HG02759 (cell line): ENCODE data around the gene SLC41A2.
"Not testable (repeated sequence)": the region's sequence is repeated elsewhere in the genome, so short reads cannot be mapped to it uniquely, and the experiment has no call there.

ENCODE experiments used
- ATAC-seq: cut with Tn5 transposase; IDR thresholded peaks from one replicate; pipeline ENCODE4 v1.9.1; 2021; ENCODE audit warnings: mild to moderate bottlenecking, moderate library complexity; ENCODE audit not compliant: unreplicated experiment

SLC41A2 gene, protein sequence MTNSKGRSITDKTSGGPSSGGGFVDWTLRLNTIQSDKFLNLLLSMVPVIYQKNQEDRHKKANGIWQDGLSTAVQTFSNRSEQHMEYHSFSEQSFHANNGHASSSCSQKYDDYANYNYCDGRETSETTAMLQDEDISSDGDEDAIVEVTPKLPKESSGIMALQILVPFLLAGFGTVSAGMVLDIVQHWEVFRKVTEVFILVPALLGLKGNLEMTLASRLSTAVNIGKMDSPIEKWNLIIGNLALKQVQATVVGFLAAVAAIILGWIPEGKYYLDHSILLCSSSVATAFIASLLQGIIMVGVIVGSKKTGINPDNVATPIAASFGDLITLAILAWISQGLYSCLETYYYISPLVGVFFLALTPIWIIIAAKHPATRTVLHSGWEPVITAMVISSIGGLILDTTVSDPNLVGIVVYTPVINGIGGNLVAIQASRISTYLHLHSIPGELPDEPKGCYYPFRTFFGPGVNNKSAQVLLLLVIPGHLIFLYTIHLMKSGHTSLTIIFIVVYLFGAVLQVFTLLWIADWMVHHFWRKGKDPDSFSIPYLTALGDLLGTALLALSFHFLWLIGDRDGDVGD

DNA sequence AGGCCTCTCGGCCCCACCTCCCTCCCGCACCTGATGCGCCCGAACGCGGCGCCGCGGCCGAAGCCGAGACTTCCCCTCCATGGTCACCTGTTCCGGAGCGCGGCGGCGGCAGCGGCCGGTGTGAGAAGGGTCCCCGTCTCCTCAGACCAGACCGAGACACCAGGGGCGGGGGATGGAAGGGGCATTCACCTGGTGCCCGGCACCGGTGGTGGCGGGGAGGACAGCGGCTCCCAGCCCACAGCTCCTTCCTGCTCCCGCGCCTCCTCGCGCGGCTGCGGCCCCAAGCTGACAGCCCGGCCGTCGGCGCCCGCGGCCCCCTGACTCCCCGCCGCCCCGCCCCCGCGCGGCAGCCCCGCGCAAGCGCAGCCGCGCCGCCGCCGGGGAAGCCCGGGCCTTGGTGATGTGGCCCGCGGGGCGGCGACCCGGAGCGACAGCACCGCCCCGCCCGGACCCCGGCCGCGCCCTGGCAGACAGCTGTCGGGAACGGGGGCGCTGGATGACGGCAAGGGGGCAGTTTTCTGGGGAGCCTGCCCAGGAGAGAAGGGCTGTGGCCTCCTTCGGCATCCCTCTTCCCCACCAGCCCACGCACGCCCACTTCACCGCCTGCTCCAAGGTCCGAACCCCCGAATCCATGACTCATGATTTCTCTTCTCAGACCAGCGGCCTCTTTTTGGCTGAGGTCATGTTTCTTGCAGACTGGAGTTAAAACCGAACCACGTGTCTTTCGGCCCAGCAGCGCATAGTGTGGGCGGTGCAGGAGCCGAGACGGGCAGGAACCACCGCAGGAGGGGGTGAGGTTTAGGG is at the start of gene SLC41A2:
Gene SLC41A2 (minus strand): TSS at position 290 of the 804 bp plus-strand sequence. CDS start 29,763 bp downstream, outside the sequence.
- peak; percentile 86 for ATAC-seq

DNA sequence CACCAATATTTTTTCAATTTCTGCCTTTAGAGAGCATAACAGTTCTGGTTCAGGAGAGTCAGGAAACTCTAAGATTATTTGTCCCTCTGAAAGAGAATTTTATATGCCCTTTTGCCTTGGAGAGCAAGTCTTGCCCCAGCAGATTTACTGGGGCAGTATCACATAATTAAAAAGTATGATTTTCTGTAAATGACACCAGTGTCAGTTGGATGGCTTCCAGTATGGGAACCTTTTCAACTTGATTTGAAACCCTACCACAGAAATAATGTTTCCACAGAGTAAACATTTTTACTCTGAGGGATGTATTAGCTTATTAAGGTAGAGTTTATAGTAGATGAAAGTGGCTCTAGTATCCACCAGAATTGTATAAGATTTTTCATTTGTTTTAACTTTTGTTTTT is 43.4 kb upstream of the SLC41A2 start:
- no peak for ATAC-seq

DNA sequence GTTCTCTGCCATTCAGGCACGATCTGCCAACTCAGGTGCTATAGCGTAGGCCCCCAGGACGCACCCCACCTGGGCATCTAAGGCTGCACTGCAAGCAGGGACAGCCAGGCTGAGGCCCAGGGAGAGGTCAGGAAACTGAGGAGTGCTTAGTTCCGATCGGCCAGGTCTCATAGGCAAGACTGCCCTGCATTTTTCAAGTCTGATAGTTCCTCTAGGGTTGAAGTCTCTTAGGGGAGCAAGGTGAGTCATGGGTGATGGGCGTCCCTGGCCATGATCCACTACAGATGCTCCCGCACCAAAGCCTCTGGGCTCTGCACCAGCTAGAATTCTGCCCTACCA is 41.2 kb upstream of the SLC41A2 start:
- ATAC-seq, result no peak

GRCh38 chr12:104998423-104999346 is 40.6 kb upstream of the SLC41A2 start:
- ATAC-seq, result no peak

DNA sequence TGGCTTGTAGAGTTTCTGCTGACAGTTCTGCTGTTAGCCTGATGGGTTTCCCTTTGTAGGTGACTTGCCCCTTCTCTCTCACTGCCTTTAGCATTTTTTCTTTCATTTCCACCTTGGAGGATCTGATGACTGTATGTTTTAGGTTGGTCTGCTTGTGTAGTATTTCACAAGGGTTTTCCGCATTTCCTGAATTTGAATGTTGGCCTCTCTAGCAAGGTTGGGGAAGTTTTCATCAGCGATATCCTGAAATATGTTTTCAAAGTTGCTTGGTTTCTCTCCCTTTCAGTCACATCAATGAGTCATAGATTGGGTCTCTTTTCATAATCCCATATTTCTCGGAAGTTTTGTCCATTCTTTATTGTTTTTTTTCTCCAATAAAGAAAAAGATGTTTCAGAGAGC is 39.5 kb upstream of the SLC41A2 start:
- no peak for ATAC-seq

- no peak for ATAC-seq
Observed at GRCh38 chr12:104994336-104994735, 36.2 kb upstream of the SLC41A2 start.

DNA sequence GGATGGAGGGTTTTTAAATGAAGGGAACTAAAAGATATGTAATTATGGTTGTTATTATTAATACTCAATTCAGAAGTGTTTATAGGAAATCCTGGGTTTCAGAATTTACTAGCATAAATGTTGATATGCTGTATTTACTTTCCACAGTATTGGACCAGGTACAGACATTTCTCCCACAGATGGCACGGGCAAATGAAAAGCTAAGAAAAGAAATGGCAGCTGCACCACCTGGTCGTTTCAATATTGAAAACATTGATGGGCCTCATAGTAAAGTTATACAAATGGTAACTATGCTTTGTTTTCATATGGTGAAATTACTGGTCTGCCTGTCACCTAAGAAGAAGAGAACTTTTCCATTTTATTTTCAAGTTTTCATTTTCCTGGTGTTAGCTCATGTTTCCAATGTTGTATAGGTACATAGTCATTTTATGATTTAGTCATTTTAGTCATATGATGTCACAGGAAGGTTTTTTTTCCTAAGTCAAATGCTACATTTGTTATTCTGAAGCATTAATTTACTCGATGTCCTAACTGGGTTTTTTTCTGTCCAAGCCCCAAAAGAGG is 33.6 kb upstream of the SLC41A2 start:
- no peak for ATAC-seq

GRCh38 chr12:104990950-104991349 is 32.9 kb upstream of the SLC41A2 start:
- no peak for ATAC-seq

DNA sequence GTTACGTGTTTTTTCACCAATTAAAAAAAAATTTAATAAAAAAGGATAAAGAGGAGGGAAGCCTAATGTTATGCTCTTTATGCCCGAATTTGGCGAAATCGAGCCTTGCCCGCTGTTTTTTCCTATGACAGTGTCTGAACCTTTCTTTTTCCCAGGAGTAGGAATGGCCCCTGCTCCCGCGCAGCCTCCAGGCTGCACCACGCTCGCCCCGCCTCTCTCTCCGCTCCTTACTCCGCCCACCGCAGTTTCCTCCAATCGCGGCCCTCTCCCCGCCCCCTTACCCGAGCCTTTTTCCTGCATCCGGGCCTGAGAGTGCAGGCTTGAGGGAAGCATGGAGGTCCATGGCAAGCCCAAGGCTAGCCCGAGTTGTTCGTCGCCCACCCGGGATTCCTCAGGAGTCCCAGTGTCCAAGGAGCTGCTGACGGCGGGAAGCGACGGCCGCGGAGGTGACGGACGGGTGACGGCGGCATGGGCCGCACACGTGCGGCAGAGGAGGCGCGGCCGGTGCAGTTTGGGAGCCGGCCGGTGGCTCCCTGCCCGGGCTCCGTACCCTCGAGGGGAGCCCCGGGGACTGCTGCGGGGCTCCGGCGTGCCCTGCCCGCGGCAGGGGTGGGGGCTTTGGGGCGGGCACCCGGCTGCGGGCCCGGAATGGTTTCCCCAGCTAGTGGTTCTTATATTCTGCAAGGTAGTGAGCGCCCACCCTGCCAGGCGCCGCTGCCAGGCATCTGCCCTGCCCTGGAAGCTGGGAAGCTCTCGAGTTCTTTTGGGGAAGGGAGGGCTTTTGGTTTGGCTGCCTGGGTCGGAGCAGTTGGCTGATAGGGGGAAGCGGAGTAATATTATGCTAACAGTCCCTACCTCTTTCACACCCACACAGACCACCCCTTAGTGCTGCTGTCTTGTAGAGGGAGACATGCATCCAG is 28.2 kb upstream of the SLC41A2 start, which contains the start of gene NOPCHAP1:
Gene NOPCHAP1 (plus strand): TSS at position 295 of the 920 bp plus-strand sequence. CDS start 37 bp downstream, at position 332.
- ATAC-seq, result peak; percentile 98

DNA sequence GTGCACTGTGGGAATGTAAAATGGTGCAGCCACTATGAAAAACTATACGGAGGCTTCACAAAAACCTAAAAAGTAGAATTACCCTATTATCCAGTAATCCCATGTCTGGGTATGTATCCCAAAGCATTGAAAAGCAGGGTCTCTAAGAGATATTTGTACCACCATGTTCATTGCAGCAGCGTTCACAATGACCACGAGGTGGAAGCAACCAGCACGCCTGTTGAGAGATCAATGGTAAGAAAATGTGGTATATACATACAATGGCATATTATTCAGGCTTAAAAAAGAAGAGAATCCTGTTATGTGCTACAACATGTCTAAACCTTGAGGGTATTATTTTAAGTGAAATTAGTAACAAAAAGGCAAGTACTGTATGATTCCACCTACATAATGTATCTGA is 27.1 kb upstream of the SLC41A2 start:
- no peak for ATAC-seq

GRCh38 chr12:104977688-104978087 is 19.6 kb upstream of the SLC41A2 start:
- not testable (repeated sequence) for ATAC-seq

DNA sequence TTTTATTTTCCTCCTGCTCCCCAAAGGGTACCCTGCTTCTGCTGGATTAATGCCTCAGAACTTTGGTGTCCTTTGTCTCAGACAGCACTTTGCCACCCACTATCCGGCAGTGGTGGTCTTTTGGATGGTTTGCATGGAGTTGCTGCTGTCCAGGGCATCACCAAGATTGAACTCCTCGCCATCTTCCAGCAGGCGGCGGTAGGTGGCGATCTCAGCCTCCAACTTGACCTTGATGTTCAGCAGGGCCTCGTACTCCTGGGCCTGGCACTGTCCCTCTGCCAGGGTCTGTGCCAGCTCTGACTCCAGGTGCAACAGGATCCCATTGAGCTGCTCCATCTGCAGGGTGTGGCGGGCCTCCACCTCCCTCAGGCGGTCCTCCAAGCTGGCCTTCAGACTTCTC is 18.6 kb upstream of the SLC41A2 start:
- ATAC-seq, result no peak

GRCh38 chr12:104975587-104976343 is 17.7 kb upstream of the SLC41A2 start:
- no peak for ATAC-seq

- ATAC-seq, result peak; percentile 99
Observed at GRCh38 chr12:104974626-104975290, 16.7 kb upstream of the SLC41A2 start.

DNA sequence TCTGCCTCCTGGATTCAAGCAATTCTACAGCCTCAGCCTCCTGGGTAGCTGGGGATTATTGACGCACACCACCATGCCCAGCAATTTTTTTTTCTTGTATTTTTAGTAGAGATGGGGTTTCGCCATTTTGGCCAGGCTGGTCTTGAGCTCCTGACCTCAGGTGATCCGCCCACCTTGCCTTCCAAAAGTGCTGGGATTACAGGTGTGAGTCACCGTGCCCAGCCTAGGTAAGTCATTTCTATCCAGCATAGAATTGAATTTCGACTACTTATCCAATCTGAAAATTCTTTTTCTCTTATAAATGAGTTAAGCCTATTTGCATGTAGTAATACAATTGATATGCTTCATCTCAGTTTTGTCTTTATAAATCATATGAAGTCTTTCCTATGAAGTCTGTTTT is 15.2 kb upstream of the SLC41A2 start:
- no peak for ATAC-seq

DNA sequence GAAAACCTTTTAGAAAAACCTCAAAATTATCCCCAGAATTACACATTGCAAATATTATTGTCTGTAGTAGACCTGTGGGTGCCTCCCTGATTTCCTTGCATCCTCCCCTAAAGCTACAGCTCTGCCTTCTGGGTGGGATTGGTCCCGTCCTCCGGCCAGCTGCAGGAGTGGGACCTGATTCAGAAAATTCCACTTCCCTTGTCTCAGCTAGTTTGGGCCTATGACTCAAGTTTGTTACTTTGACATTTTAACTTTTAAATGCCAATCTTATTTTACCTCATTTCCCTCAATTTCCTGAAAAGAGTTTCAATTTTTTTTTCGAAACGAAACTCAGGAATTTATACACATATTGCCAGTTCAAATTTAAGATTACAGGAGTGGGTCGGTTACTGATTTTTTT is 13.2 kb upstream of the SLC41A2 start:
- no peak for ATAC-seq

- ATAC-seq, result no peak
Observed at GRCh38 chr12:104969343-104969742, 11.3 kb upstream of the SLC41A2 start.

DNA sequence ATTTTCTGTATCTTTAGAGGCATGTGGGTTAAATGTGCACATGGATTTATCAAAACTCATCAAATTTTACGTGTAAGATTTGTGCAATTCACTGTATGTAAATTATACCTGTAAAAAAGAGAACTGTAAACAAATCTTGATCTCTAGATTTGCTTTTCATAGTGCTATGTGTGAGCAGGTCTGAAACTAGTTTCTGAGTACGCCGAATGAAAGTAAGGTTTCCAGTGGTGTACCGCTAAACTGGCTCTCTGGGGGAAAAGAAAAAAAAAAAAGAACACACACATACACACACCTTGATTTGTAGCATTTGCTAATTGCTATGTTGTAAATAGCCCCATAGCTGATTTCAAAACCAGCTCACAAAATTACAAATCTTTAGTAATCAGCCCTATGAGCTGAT is 8.6 kb upstream of the SLC41A2 start:
- ATAC-seq, result peak; percentile 84
